NCI-H2081 treated with DMSO at 0.1 percent for 48 hours (cell line): ENCODE results near the gene MTHFD2.

Experiments used
- DNase-seq: peaks from one replicate; lab custom pipeline; 2025; lab: John Stamatoyannopoulos, UW

The MTHFD2 gene

GRCh38 chr2:74267068-74267467 lies 68.7 kb downstream of the MTHFD2 start:
- DNase-seq: no peak
